Lung (tissue), 12 donors: ENCODE results near the gene OTOA. TPM values are rescaled to one million over a fixed set of nuclear protein-coding genes. Genes with fewer than 3 reads are reported as not detected.
A peak's percentile ranks its signal among the peaks of the same experiment; 100 is the strongest.

Source experiments
- ATAC-seq: fragments of 200-7000 bp; cut with Tn5 transposase; one replicate; pipeline ENCODE4 v1.9.1; 2020; ENCODE audit warnings: moderate number of reproducible peaks; ENCODE audit not compliant: insufficient read depth, low FRiP score
- DNase-seq, 3 donors: peaks; one replicate each; pipeline ENCODE4 v3.0.0-alpha.2; 2013 to 2017
- H3K27ac ChIP-seq, 2 donors: one replicate each; pipeline ENCODE4 v1.5.1; 2013; ENCODE audit warnings: mild to moderate bottlenecking in 2 of 2, moderate library complexity in 2 of 2, control low read depth in 1 of 2, inconsistent platforms in 1 of 2, low read depth in 1 of 2, low read length in 1 of 2
- H3K27me3 ChIP-seq, 3 donors: one replicate each; pipeline ENCODE4 v1.5.1; 2013; ENCODE audit warnings: low read length in 2 of 3; ENCODE audit not compliant: control insufficient read depth in 3 of 3, insufficient read depth in 3 of 3
- H3K36me3 ChIP-seq, 4 donors: one replicate each; pipeline ENCODE4 v1.5.1; 2013; ENCODE audit warnings: low read length in 4 of 4, mild to moderate bottlenecking in 1 of 4, moderate library complexity in 1 of 4; ENCODE audit not compliant: control insufficient read depth in 4 of 4, insufficient read depth in 4 of 4
- H3K4me1 ChIP-seq, 5 donors: one replicate each; pipeline ENCODE4 v1.5.1; 2013; ENCODE audit warnings: low read length in 5 of 5, mild to moderate bottlenecking in 2 of 5, moderate library complexity in 1 of 5; ENCODE audit not compliant: control insufficient read depth in 5 of 5, insufficient read depth in 5 of 5
- H3K4me3 ChIP-seq: one replicate; pipeline ENCODE4 v1.5.1; 2013; ENCODE audit warnings: mild to moderate bottlenecking, control low read depth, moderate library complexity
- H3K9ac ChIP-seq, 2 donors: one replicate each; pipeline ENCODE4 v1.5.1; 2013; ENCODE audit warnings: low read length in 2 of 2, control low read depth in 1 of 2; ENCODE audit not compliant: insufficient read depth in 1 of 2
- H3K9me3 ChIP-seq, 4 donors: one replicate each; pipeline ENCODE4 v1.5.1; 2013; ENCODE audit warnings: low read length in 3 of 4, mild to moderate bottlenecking in 1 of 4, moderate library complexity in 1 of 4; ENCODE audit not compliant: control insufficient read depth in 4 of 4, insufficient read depth in 3 of 4
- CTCF ChIP-seq: IDR thresholded peaks from 2 replicates; pipeline ENCODE4 v1.5.1; 2012; ENCODE audit warnings: mild to moderate bottlenecking; ENCODE audit errors: control extremely low read depth, extremely low read depth
- WGBS, 2 donors: extraction: QIAGEN DNeasy Blood & Tissue Kit; methylation state at CpG; one replicate each; pipeline ENCODE4 v1.1.7; 2013; 5-methylcytosine and 5-hydroxymethylcytosine counted together
- polyA plus RNA-seq, 2 donors: library from polyadenylated mRNA; stranded (reverse); fragments of 200-250 nt; gene quantifications; one replicate each; pipeline ENCODE4 v1.2.1, GENCODE V29; 2013
- total RNA-seq, 2 donors: library from RNA; depleted of rRNA in 1 of 2; stranded (reverse); fragments of >200 nt in 1 of 2; gene quantifications; one replicate each; pipeline ENCODE4 v1.2.1, GENCODE V29; 2014 to 2021
- donor health status: control.
- donor health status: control.
- donor health status: Bipolar disorder and iron deficiency.
- donor health status: healthy.
- donor health status: DM: yes; HTN: yes; CAD: no.

Gene OTOA
- total and polyA plus RNA-seq, 4 donors = 0.18 to 1.3 (median 0.59) TPM

- DNase-seq (no peak), ATAC-seq (no peak)
- H3K27ac ChIP-seq = no peak overlapping the region
- H3K9me3 ChIP-seq = no peaks in the 10 kb centered on the region
- H3K9ac ChIP-seq = no peak overlapping the region
- H3K4me1 ChIP-seq = peaks cover 0 to 29% (median 2%) of the 10 kb centered on the region in 5 donors
- 93 to 97% methylated on average over 2 of the region's 2 CpGs for WGBS, 2 donors
- TF ChIP-seq CTCF = no peak
- H3K36me3 ChIP-seq = peaks cover 0 to 5% (median 1%) of the 10 kb centered on the region in 4 donors
- H3K4me3 ChIP-seq = no peak overlapping the region
- H3K27me3 ChIP-seq = no peaks in the 10 kb centered on the region
Measured at GRCh38 chr16:21639493-21639892, 24.3 kb upstream of the OTOA start.

GRCh38 chr16:21641916-21642315, 21.9 kb upstream of the OTOA start:
- H3K27ac ChIP-seq = no peak overlapping the region
- H3K27me3 ChIP-seq = no peaks in the 10 kb centered on the region
- no peaks in the 10 kb centered on the region for H3K9me3 ChIP-seq
- ATAC-seq = no peak
- DNase-seq = peak in 2 of 3 donors; percentile 29 to 31
- peaks cover 0 to 6% (median 1%) of the 10 kb centered on the region in 4 donors for H3K36me3 ChIP-seq
- no peak for TF ChIP-seq CTCF
- peaks cover 3 to 29% (median 8%) of the 10 kb centered on the region in 5 donors for H3K4me1 ChIP-seq
- no peak overlapping the region for H3K4me3 ChIP-seq
- no peak overlapping the region for H3K9ac ChIP-seq
- WGBS, 2 donors = 80 to 86% methylated on average over 6 of the region's 6 CpGs

GRCh38 chr16:21642861-21643260, 20.9 kb upstream of the OTOA start:
- DNase-seq (peak in 2 of 3 donors; percentile 62 to 71), ATAC-seq (no peak)
- Histone ChIP-seq H3K4me1 (peaks cover 3 to 29% (median 8%) of the 10 kb centered on the region in 5 donors), H3K9ac (no peak overlapping the region), H3K4me3 (no peak overlapping the region), H3K9me3 (no peaks in the 10 kb centered on the region), H3K27ac (no peak overlapping the region), H3K27me3 (no peaks in the 10 kb centered on the region), H3K36me3 (peaks cover 0 to 7% (median 2%) of the 10 kb centered on the region in 4 donors)
- no peak for TF ChIP-seq CTCF
- WGBS, 2 donors = 26 to 62% methylated on average over 7 of the region's 7 CpGs

- H3K9ac ChIP-seq = no peak overlapping the region
- H3K27ac ChIP-seq = no peak overlapping the region
- no peaks in the 10 kb centered on the region for H3K9me3 ChIP-seq
- no peaks in the 10 kb centered on the region for H3K27me3 ChIP-seq
- no peak for TF ChIP-seq CTCF
- no peak overlapping the region for H3K4me3 ChIP-seq
- no peak for ATAC-seq
- H3K4me1 ChIP-seq = peaks cover 3 to 29% (median 8%) of the 10 kb centered on the region in 5 donors
- 96 to 99% methylated on average over 3 of the region's 3 CpGs for WGBS, 2 donors
- peaks cover 0 to 4% (median 3%) of the 10 kb centered on the region in 4 donors for H3K36me3 ChIP-seq
- DNase-seq = no peak
Measured at GRCh38 chr16:21643785-21644184, 20.0 kb upstream of the OTOA start.
